Sigmoid colon (tissue), 3 donors: Measurements from ENCODE around the gene ADAMTSL1.

Source experiments
- POLR2A ChIP-seq, 2 donors: fragments of 450-650 bp; IDR thresholded peaks; one replicate each; pipeline ENCODE4 v1.6.1; 2016; ENCODE audit warnings: antibody characterized with exemption in 2 of 2, mild to moderate bottlenecking in 2 of 2, moderate library complexity in 2 of 2
- TF ChIP-seq, protein P1 (sequence below), 4 experiments: fragments of 450-650 bp in 3 of 4; fragments of 200-600 bp in 1 of 4; IDR thresholded peaks; one replicate each; pipeline ENCODE4 v1.5.1; 2016 to 2019; ENCODE audit warnings: antibody characterized with exemption in 4 of 4, mild to moderate bottlenecking in 3 of 4, moderate library complexity in 2 of 4

DNA sequence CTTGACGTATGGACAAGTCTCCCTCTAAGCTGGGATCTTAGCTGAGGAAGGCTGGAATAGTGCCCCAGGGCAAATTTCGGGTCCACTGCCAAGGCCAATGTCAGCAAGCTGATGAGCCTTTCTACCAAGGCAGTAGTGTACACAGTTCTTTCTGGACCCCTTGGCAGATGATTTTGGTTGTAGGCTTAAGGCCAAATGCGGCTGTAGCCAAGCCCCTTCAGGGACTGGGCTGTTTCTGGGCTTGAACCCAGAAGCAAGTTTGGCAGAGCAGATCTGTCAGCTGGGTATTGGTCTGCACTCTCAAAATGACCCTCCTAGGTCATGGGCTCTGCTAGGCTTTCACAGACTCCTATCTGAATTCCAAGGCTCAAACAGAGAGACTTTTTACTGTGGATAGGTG is 121.6 kb downstream of the ADAMTSL1 start:
- TF ChIP-seq, protein P1, sequence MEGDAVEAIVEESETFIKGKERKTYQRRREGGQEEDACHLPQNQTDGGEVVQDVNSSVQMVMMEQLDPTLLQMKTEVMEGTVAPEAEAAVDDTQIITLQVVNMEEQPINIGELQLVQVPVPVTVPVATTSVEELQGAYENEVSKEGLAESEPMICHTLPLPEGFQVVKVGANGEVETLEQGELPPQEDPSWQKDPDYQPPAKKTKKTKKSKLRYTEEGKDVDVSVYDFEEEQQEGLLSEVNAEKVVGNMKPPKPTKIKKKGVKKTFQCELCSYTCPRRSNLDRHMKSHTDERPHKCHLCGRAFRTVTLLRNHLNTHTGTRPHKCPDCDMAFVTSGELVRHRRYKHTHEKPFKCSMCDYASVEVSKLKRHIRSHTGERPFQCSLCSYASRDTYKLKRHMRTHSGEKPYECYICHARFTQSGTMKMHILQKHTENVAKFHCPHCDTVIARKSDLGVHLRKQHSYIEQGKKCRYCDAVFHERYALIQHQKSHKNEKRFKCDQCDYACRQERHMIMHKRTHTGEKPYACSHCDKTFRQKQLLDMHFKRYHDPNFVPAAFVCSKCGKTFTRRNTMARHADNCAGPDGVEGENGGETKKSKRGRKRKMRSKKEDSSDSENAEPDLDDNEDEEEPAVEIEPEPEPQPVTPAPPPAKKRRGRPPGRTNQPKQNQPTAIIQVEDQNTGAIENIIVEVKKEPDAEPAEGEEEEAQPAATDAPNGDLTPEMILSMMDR (IDR thresholded peaks at IDR 0.05), result no peak
- no peak for TF ChIP-seq POLR2A (IDR thresholded peaks at IDR 0.05)
